GM18858 (cell line): ENCODE results near the gene MPV17L2.

Experiments used
- ATAC-seq: cut with Tn5 transposase; IDR thresholded peaks from one replicate; pipeline ENCODE4 v1.9.1; 2021; ENCODE audit not compliant: unreplicated experiment

Gene MPV17L2

GRCh38 chr19:18160493-18160970, 32.5 kb upstream of the MPV17L2 start:
- no peak for ATAC-seq

GRCh38 chr19:18160971-18161635, 31.9 kb upstream of the MPV17L2 start:
- no peak for ATAC-seq

GRCh38 chr19:18161636-18162002, 31.4 kb upstream of the MPV17L2 start:
- ATAC-seq: no peak

GRCh38 chr19:18164072-18164471, 28.9 kb upstream of the MPV17L2 start:
- no peak for ATAC-seq

- no peak for ATAC-seq
Observed at GRCh38 chr19:18165794-18166544, 27.0 kb upstream of the MPV17L2 start.

GRCh38 chr19:18167011-18167410, 26.0 kb upstream of the MPV17L2 start:
- no peak for ATAC-seq

- ATAC-seq: no peak
Observed at GRCh38 chr19:18167975-18168645, 24.9 kb upstream of the MPV17L2 start.

GRCh38 chr19:18168673-18169381, 24.2 kb upstream of the MPV17L2 start:
- ATAC-seq: no peak

GRCh38 chr19:18170714-18171255, 22.2 kb upstream of the MPV17L2 start:
- no peak for ATAC-seq

- ATAC-seq: no peak
Observed at GRCh38 chr19:18171605-18172327, 21.3 kb upstream of the MPV17L2 start.

- ATAC-seq: no peak
Observed at GRCh38 chr19:18172331-18173053, 20.5 kb upstream of the MPV17L2 start.

- no peak for ATAC-seq
Observed at GRCh38 chr19:18173054-18173571, 19.9 kb upstream of the MPV17L2 start.

GRCh38 chr19:18173572-18174288, 19.3 kb upstream of the MPV17L2 start, which contains the start of gene IFI30:
Gene IFI30, plus strand, starts transcription at chr19:18173813. Its CDS starts 29 bp downstream, at chr19:18173842.
- ATAC-seq: no peak

- no peak for ATAC-seq
Observed at GRCh38 chr19:18174983-18175382, 18.0 kb upstream of the MPV17L2 start.

- no peak for ATAC-seq
Observed at GRCh38 chr19:18176367-18177310, 16.4 kb upstream of the MPV17L2 start.

- no peak for ATAC-seq
Observed at GRCh38 chr19:18179957-18180356, 13.1 kb upstream of the MPV17L2 start.

- no peak for ATAC-seq
Observed at GRCh38 chr19:18183529-18183928, 9.5 kb upstream of the MPV17L2 start.

- ATAC-seq: no peak
Observed at GRCh38 chr19:18185538-18185937, 7.5 kb upstream of the MPV17L2 start.
